Vagina (tissue), 2 donors: ENCODE data around the gene ATP4A.

Experiments used
- CTCF ChIP-seq, 3 experiments: fragments of 450-650 bp in 2 of 3; fragments of 200-600 bp in 1 of 3; sonication (generic) in 1 of 3; IDR thresholded peaks; one replicate each; pipeline ENCODE4 v1.5.1; 2017 to 2019; ENCODE audit warnings: antibody characterized with exemption in 3 of 3, mild to moderate bottlenecking in 2 of 3, moderate library complexity in 2 of 3
- POLR2A ChIP-seq, 2 donors: fragments of 450-650 bp; IDR thresholded peaks; one replicate each; pipeline ENCODE4 v1.6.1; 2017; ENCODE audit warnings: antibody characterized with exemption in 2 of 2, mild to moderate bottlenecking in 2 of 2, moderate library complexity in 2 of 2

- TF ChIP-seq POLR2A (IDR thresholded peaks at IDR 0.05) (no peak), CTCF (IDR thresholded peaks at IDR 0.05) (no peak)
Measured at GRCh38 chr19:35551091-35551810, 12.2 kb downstream of the ATP4A start.
